Renal cortex interstitium (tissue), 11 donors: ENCODE measurements around the gene DLG5. TPM values are rescaled to one million over a fixed set of nuclear protein-coding genes. Genes with fewer than 3 reads are reported as not detected.
"Not testable (repeated sequence)": the region's sequence is repeated elsewhere in the genome, so short reads cannot be mapped to it uniquely, and the experiment has no call there.

Experiments used
- DNase-seq, 11 donors: peaks; one replicate each; pipeline ENCODE4 v3.0.0-alpha.2; 2013; ENCODE audit warnings: low read depth in 9 of 11, low spot score in 4 of 11; ENCODE audit errors: extremely low read depth in 1 of 11
- polyA plus RNA-seq, 3 donors: library from polyadenylated mRNA; unstranded; fragments of 120-200 nt; gene quantifications; one replicate each; pipeline ENCODE4 v1.2.1, GENCODE V29; 2013; ENCODE audit not compliant: insufficient read length in 3 of 3

The DLG5 gene
- polyA plus RNA-seq, 3 donors: 40.1 to 51.3 (median 50.5) TPM

GRCh38 chr10:77770081-77770867 is 156.3 kb downstream of the DLG5 start:
- no peak for DNase-seq

GRCh38 chr10:77768039-77768438 is 158.5 kb downstream of the DLG5 start:
- DNase-seq: no peak

- DNase-seq: no peak
Observed at GRCh38 chr10:77763453-77764430, 162.8 kb downstream of the DLG5 start.

GRCh38 chr10:77758406-77758805 is 168.1 kb downstream of the DLG5 start:
- DNase-seq: not testable (repeated sequence)

- peak in 6 of 11 donors; percentile 11 to 53 (median 32) for DNase-seq
Observed at GRCh38 chr10:77756319-77757232, 170.0 kb downstream of the DLG5 start.

- DNase-seq: no peak
Observed at GRCh38 chr10:77746047-77746707, 180.4 kb downstream of the DLG5 start.

- no peak for DNase-seq
Observed at GRCh38 chr10:77744245-77744644, 182.3 kb downstream of the DLG5 start.

GRCh38 chr10:77742172-77742571 is 184.4 kb downstream of the DLG5 start:
- no peak for DNase-seq

GRCh38 chr10:77741746-77742145 is 184.8 kb downstream of the DLG5 start:
- DNase-seq: no peak

Other genes starting within 250 kb of the DLG5 start
- gene POLR3A, start 102.8 kb upstream of the DLG5 start, polyA plus RNA-seq: 10 to 100 TPM; 18.4 to 18.8 (median 18.6) TPM
- 1,000 to 10,000 TPM; 2,698 to 3,929 (median 3,357) TPM for gene RPS24, start 107.1 kb upstream of the DLG5 start, polyA plus RNA-seq